ENCODE data around the gene C10orf90. TPM values are rescaled to one million over a fixed set of nuclear protein-coding genes. Genes with fewer than 3 reads are reported as not detected.

The C10orf90 gene
- total RNA-seq, 4 donors from 2014 or later = 0.26 TPM; not detected in 3

DNA sequence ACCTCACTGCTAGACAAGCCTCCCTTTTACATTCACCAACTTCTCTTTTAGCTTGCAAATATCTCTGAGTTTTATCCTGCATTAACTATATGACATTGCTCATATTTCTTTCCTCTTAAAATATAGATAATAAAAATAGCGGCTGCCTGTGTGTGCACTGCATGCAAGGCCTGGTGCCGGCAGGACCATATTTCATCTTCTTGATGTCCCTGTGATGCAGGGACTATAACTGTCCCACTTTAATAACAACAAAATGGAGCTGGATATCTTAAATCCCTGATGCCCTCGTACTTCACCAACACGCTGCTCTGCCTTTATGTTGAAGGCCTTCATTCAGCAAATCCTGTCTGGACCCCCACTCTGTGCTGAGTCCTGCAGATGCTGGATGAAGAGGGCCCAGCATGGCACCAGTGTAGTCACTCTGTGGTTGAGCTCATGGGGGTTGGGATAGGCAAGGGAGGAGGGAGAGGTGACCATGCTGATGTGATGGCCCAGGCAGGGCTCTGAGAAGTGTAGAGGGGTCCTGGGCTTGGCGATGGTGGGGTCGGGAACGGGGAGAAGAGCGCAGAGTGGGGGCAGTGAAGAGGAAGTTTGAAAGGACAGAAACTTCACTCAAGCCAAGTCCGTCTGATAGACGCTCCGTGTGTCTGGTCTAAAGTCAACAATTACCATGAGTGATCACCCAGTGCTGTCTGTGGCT is 40.4 kb downstream of the C10orf90 start:
- no peak overlapping the region for H3K4me3 ChIP-seq
- DNase-seq = no peak
- WGBS, 2 donors = 84% methylated on average over 11 of the region's 11 CpGs
- no peak overlapping the region for H3K27ac ChIP-seq
- no peaks in the 10 kb centered on the region for H3K9me3 ChIP-seq
- no peaks in the 10 kb centered on the region for H3K4me1 ChIP-seq
- no peaks in the 10 kb centered on the region for H3K27me3 ChIP-seq
- TF ChIP-seq POLR2A (IDR thresholded peaks at IDR 0.05) = no peak
- TF ChIP-seq, protein P1, sequence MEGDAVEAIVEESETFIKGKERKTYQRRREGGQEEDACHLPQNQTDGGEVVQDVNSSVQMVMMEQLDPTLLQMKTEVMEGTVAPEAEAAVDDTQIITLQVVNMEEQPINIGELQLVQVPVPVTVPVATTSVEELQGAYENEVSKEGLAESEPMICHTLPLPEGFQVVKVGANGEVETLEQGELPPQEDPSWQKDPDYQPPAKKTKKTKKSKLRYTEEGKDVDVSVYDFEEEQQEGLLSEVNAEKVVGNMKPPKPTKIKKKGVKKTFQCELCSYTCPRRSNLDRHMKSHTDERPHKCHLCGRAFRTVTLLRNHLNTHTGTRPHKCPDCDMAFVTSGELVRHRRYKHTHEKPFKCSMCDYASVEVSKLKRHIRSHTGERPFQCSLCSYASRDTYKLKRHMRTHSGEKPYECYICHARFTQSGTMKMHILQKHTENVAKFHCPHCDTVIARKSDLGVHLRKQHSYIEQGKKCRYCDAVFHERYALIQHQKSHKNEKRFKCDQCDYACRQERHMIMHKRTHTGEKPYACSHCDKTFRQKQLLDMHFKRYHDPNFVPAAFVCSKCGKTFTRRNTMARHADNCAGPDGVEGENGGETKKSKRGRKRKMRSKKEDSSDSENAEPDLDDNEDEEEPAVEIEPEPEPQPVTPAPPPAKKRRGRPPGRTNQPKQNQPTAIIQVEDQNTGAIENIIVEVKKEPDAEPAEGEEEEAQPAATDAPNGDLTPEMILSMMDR (IDR thresholded peaks at IDR 0.05) = no peak
- no peaks in the 10 kb centered on the region for H3K36me3 ChIP-seq
- intact Hi-C loops (cut with DNase I) = no loop called here

DNA sequence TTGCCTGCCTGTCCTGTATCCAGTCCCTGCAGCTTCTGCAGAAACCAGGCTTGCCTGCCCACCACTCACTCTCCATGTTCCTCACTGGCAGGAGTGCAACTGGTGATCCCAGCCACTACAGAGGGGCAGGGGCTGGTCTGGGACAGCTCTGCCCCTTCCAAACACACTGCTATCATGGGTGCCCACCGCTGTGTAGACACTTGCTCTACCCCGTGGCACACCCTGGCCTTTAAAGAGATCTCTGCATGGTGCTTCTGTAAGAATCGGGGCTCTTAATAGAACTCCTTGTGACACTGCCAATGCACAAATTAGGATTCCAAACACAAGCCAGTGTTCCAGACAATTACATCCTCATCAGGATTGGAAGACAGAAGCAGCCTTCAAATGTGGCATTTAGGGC is 41.7 kb downstream of the C10orf90 start:
- WGBS, 2 donors = 74% methylated on average over 3 of the region's 3 CpGs; no CpG with 5 or more reads in 1 of the 2 donors
- DNase-seq = no peak
- no peak overlapping the region for H3K27ac ChIP-seq
- H3K27me3 ChIP-seq = no peaks in the 10 kb centered on the region
- intact Hi-C loops (cut with DNase I) = no loop called here
- H3K36me3 ChIP-seq = no peaks in the 10 kb centered on the region
- no peaks in the 10 kb centered on the region for H3K9me3 ChIP-seq
- no peaks in the 10 kb centered on the region for H3K4me1 ChIP-seq
- TF ChIP-seq, protein P1 (IDR thresholded peaks at IDR 0.05) = no peak
- TF ChIP-seq POLR2A (IDR thresholded peaks at IDR 0.05) = no peak
- H3K4me3 ChIP-seq = no peak overlapping the region

DNA sequence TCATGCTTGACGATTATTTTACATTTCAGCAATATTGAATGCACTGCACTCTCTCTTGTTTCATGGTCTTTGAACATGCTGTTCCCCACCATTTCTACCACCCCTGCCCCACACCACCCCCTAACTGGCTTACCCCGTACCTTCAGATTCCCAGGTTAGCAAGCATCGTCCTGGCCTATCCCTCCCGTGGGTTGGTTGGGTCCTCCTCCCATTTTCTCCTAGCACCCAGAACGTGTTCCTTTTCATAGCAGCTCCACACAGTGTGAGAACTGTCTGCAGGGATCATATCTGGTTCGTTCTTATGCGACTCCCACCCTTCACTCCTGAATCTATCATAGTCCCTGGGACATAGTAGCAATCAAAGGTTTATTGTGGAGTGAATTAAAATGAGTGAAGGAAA is 48.6 kb downstream of the C10orf90 start:
- WGBS, 2 donors = 72 to 83% methylated on average over 7 of the region's 7 CpGs
- Histone ChIP-seq H3K36me3 (no peaks in the 10 kb centered on the region), H3K27ac (no peak overlapping the region), H3K4me3 (no peak overlapping the region), H3K27me3 (peaks cover 0 to 8% (median 0%) of the 10 kb centered on the region in 4 donors), H3K9me3 (no peaks in the 10 kb centered on the region), H3K4me1 (no peaks in the 10 kb centered on the region)
- intact Hi-C loops (cut with DNase I) = no loop called here
- no peak for TF ChIP-seq POLR2A (IDR thresholded peaks at IDR 0.05)
- TF ChIP-seq, protein P1 (IDR thresholded peaks at IDR 0.05) = no peak
- no peak for DNase-seq

DNA sequence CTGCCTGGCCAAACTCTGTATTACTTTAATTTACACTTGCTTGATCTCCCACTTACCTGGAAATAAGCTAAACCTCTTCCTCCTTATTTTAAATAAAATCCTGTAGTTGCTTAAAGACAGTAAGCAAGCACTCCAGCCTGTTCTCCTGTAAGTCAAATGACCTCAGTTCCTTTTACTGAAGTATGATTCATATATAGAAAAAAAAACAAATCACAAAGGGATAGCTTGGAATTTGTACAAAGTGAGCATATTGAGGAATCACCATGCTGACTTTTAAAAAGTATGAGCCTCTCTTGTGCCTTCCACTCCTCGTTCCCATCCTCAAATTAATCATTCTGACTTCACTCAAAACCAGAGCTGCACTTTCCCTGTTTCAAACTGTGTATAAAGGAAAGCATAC is 52.0 kb downstream of the C10orf90 start:
- no peaks in the 10 kb centered on the region for H3K36me3 ChIP-seq
- intact Hi-C loops (cut with DNase I) = no loop called here
- no peak overlapping the region for H3K4me3 ChIP-seq
- H3K27ac ChIP-seq = no peak overlapping the region
- peaks cover 0 to 8% (median 0%) of the 10 kb centered on the region in 4 donors for H3K27me3 ChIP-seq
- WGBS, 2 donors = 23 to 33% methylated on average over 1 of the region's 1 CpG
- no peaks in the 10 kb centered on the region for H3K9me3 ChIP-seq
- no peak for TF ChIP-seq POLR2A (IDR thresholded peaks at IDR 0.05)
- TF ChIP-seq, protein P1 (IDR thresholded peaks at IDR 0.05) = no peak
- no peak for DNase-seq
- no peaks in the 10 kb centered on the region for H3K4me1 ChIP-seq

DNA sequence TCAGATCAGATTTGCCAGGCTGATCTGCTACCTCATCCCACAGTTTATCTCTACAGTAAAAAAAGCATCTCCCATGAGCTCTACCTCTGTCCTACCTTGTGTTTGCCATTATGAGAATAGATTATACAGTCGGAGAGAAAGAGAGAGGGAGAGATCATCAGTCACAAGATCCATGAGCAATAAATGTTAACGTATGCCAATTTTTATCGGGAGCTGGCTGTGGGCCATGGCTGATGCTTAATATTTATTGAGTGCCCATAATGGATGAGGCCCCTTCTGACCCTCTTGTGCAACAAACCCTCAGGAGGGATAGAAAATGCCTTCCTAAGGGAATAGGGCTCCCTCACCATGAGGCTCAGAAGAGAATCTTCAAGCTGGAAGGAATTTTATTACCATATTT is 52.8 kb downstream of the C10orf90 start:
- Histone ChIP-seq H3K4me1 (no peaks in the 10 kb centered on the region), H3K36me3 (no peaks in the 10 kb centered on the region), H3K27me3 (peaks cover 0 to 8% (median 0%) of the 10 kb centered on the region in 4 donors), H3K4me3 (no peak overlapping the region), H3K9me3 (no peaks in the 10 kb centered on the region), H3K27ac (no peak overlapping the region)
- no peak for TF ChIP-seq POLR2A (IDR thresholded peaks at IDR 0.05)
- TF ChIP-seq, protein P1 (IDR thresholded peaks at IDR 0.05) = no peak
- 63 to 83% methylated on average over 3 of the region's 3 CpGs for WGBS, 2 donors
- no peak for DNase-seq
- intact Hi-C loops (cut with DNase I) = no loop called here

Data from esophagus squamous epithelium (tissue), 5 donors.